Measurements from ENCODE around the gene MAP3K6. TPM values are rescaled to one million over a fixed set of nuclear protein-coding genes. Genes with fewer than 3 reads are reported as not detected.

Gene MAP3K6
- total RNA-seq, 1 donor from 2014 or later, result 1.1 TPM

- Mint-ChIP-seq H3K9me3 (ENCODE audit: low read depth) (no peaks in the 10 kb centered on the region), H3K27me3 (no peaks in the 10 kb centered on the region), H3K4me3 (ENCODE audit: low read depth) (no peak overlapping the region), H3K27ac (no peak overlapping the region), H3K4me1 (ENCODE audit: low read depth) (peaks cover 2% of the 10 kb centered on the region), H3K36me3 (ENCODE audit: insufficient read depth) (peaks cover 9% of the 10 kb centered on the region)
- no peak for DNase-seq (ENCODE audit: low spot score, unreplicated experiment)
- TF ChIP-seq CTCF (IDR thresholded peaks at IDR 0.05; ENCODE audit: unreplicated experiment), result no peak
Measured at GRCh38 chr1:27405074-27405473, 38.3 kb upstream of the MAP3K6 start.

- Mint-ChIP-seq H3K4me1 (ENCODE audit: low read depth) (peaks cover 2% of the 10 kb centered on the region), H3K27me3 (no peaks in the 10 kb centered on the region), H3K4me3 (ENCODE audit: low read depth) (no peak overlapping the region), H3K9me3 (ENCODE audit: low read depth) (no peaks in the 10 kb centered on the region), H3K36me3 (ENCODE audit: insufficient read depth) (peaks cover 9% of the 10 kb centered on the region), H3K27ac (no peak overlapping the region)
- no peak for DNase-seq (ENCODE audit: low spot score, unreplicated experiment)
- no peak for TF ChIP-seq CTCF (IDR thresholded peaks at IDR 0.05; ENCODE audit: unreplicated experiment)
Measured at GRCh38 chr1:27403931-27404330, 37.2 kb upstream of the MAP3K6 start.

GRCh38 chr1:27403065-27403726 is 36.4 kb upstream of the MAP3K6 start:
- Mint-ChIP-seq H3K36me3 (ENCODE audit: insufficient read depth) (peaks cover 7% of the 10 kb centered on the region), H3K27ac (no peak overlapping the region), H3K9me3 (ENCODE audit: low read depth) (no peaks in the 10 kb centered on the region), H3K4me3 (ENCODE audit: low read depth) (no peak overlapping the region), H3K27me3 (no peaks in the 10 kb centered on the region), H3K4me1 (ENCODE audit: low read depth) (peaks cover 4% of the 10 kb centered on the region)
- TF ChIP-seq CTCF (IDR thresholded peaks at IDR 0.05; ENCODE audit: unreplicated experiment), result no peak
- no peak for DNase-seq (ENCODE audit: low spot score, unreplicated experiment)

GRCh38 chr1:27402349-27402754 is 35.6 kb upstream of the MAP3K6 start:
- Mint-ChIP-seq H3K9me3 (ENCODE audit: low read depth) (no peaks in the 10 kb centered on the region), H3K27me3 (no peaks in the 10 kb centered on the region), H3K27ac (peak overlapping the region; percentile 64), H3K4me1 (ENCODE audit: low read depth) (peaks cover 4% of the 10 kb centered on the region), H3K4me3 (ENCODE audit: low read depth) (no peak overlapping the region), H3K36me3 (ENCODE audit: insufficient read depth) (peaks cover 2% of the 10 kb centered on the region)
- DNase-seq (ENCODE audit: low spot score, unreplicated experiment), result no peak
- peak; percentile 42 for TF ChIP-seq CTCF (IDR thresholded peaks at IDR 0.05; ENCODE audit: unreplicated experiment)

- H3K4me3 Mint-ChIP-seq (ENCODE audit: low read depth), result no peak overlapping the region
- no peak for TF ChIP-seq CTCF (IDR thresholded peaks at IDR 0.05; ENCODE audit: unreplicated experiment)
- peaks cover 4% of the 10 kb centered on the region for H3K4me1 Mint-ChIP-seq (ENCODE audit: low read depth)
Measured at GRCh38 chr1:27400963-27401341, 34.2 kb upstream of the MAP3K6 start.

More at GRCh38 chr1:27400963-27401341, 34.2 kb upstream of the MAP3K6 start:
- DNase-seq (ENCODE audit: low spot score, unreplicated experiment), result no peak
- Mint-ChIP-seq H3K9me3 (ENCODE audit: low read depth) (no peaks in the 10 kb centered on the region), H3K36me3 (ENCODE audit: insufficient read depth) (no peaks in the 10 kb centered on the region), H3K27me3 (no peaks in the 10 kb centered on the region), H3K27ac (no peak overlapping the region)
